ENCODE results near the gene SERINC3.

The SERINC3 gene

DNA sequence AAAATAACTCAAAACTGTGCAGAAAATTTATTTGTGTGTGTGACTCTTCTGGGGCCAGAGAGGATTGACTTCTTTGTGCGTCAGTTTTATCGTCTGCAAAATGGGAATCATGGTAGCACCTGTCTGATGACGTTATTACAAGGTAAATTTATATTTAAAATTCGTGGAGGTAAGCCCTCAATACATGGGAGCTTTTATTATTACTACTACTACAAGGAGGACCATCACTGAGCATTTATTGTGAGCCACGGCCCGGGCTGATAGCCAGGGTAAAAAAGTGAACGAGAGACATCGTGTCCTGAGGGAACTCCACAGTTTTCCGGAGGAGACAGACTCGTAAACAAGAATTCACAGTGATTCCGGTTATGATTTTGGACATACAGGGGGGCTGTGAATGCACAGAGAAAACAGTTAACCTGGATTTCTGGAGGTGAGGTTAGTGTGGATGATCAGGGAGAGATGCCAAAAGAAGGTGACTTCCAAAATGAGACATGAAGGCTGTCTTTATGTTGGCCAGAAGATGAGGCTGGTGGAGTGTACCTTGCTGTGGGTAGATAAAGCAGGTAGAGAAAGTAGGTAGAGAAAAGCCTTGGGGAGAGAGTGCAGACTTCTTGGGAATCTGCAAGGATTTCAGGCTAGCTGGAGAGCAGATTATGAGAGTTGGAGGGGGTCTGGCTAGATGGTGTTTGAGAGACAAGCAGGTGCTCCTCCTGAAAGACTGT lies 10.6 kb upstream of the SERINC3 start:
- DNase-seq, result no peak

DNA sequence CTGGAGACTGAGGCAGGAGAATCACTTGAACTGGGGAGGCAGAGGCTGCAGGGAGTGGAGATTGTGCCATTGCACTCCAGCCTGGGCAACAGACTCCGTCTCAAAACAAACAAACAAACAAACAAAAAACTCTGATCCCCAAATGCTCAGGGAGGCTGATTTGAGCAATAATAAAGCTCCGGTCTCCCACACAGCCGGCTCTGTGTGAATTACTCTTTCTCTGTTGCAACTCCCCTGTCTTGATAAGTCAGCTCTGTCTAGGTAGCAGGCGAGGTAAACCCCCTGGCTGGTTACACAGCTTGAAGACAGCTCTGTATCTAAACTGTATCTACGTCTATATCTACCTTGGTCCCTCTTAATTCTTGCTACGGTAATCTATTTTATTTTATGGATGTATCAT lies 6.4 kb upstream of the SERINC3 start:
- DNase-seq, result no peak

DNA sequence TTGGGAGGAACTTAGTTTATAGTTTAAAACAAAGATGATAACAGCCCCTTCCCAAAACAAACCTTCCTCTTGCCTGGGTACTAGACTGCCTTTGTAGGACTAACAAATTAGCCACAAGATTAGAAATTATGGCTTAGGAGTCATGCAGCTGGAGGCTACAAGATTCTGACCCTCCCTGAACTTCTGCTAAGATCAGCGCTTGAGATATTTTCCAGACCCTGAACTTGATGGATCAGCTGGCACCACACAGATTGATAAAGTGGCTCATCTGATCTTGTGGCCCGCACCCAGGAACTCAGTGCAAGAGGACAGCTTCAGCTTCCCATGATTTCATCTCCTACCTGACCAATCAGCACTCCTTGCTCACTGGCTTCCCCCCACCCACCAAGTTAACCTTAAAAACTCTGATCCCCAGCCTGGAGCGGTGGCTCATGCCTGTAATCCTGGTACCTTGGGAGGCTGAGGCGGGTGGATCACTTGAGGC lies 5.9 kb upstream of the SERINC3 start:
- DNase-seq, result no peak

DNA sequence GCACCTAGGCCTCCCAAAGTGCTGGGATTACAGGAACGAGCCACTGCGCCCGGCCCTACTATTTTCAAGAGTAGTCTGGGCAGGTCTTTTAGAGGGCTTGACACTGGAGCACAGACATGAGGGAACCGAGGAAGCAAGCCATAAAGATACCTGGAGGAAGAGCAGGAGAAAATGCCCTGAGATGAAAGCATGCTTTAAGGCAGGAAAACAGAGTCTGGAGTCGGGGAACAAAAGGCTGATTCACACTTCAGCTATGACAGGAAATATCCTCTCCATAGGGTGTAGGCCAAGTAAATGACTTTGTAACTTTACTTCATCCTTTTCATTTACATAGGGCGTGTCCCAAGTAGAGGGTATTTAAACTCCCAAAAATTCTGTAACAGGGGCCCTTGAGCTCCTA lies 4.3 kb upstream of the SERINC3 start:
- DNase-seq, result no peak

DNA sequence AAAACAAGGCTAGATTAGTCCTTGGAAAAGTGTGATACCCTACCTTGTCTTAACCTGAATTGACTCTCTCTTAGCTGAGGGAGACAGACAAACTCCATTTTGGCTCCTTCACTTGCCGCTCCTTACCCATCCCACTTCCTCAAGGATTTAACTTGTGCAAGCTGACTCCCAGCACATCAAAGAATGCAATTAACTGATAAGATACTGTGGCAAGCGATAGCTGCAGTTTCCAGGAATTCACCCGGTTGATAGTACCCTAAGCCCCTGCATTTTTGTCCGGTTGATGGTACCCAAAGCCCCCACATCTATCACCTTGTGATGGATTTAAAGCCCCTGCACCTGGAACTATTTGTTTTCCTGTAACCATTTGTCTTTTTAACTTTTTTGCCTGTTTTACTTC lies 1.9 kb upstream of the SERINC3 start:
- DNase-seq, result no peak

DNA sequence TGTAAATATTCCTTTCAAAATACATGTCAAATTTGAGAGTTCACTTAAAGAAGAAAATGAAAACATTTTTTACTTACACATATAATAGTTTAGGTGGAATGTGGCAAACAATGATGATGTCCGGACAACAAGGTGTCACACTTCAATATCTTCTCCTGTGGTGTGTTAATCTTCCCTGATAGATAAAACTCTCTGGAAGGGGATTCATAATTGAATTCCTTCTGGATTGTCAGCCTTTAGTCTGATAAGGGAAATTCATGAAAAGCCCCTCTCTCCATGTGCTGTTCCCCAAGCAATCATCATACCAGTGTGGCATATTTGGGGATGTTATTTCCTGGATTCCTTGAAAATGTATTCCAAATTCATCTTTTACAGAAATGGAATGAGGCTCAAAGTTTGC lies 971 bp upstream of the SERINC3 start:
- DNase-seq, result no peak

DNA sequence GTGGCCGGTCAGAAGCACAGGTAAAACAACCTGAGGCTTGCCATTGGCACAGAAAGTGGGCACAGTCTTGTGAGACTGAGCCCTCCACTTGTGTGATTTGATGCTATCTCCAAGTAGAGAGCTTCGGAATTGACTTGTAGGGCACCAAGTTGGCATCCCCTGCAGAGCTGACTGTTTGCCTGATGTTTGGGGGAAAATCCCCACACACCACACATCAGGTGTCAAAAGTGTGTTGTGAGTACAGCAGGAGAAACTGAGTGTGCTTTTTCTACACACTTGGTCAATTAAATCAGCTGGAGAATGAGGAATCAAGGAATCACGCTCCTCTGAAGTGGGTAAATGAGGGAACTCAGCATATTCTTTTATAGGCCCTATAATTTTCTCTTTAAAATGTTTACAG lies 989 bp downstream of the SERINC3 start:
- DNase-seq, result no peak

DNA sequence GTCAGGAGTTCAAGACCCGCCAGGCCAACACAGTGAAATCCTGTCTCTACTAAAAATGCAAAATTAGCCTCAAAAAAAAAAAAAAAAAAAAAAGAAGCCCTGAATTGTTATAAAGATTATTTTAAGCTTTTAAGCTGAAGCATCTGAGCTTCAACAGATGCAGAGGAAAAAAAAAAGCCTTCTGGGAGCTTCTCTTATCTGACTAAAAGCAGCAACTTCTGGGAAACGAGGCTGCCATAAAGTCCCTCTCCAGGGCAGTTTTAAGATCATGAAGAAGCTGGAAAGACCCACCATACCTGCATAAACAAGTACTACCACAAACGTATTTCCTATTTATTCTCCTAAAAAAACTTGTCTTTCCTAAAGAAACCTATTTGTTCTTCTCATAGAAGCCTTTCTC lies 3.6 kb downstream of the SERINC3 start:
- DNase-seq, result no peak

DNA sequence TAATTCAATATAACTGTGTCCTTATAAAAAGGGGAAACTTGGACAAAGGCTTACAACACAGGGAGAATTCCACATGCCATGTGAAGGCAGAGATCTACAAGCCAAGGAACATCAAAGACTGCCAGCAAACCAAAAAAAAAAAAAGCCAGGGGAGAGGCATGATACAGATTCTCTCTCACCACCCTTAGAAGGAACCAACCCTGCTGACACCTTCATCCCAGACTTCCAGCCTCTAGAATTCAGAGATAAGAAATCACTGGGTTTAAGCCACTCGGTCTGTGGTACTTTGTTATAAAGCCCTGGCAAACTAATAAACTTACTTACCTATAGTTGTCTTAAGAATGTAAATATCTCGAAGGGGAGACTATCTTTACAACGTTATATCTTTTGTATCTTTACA lies 4.4 kb downstream of the SERINC3 start:
- DNase-seq, result no peak

DNA sequence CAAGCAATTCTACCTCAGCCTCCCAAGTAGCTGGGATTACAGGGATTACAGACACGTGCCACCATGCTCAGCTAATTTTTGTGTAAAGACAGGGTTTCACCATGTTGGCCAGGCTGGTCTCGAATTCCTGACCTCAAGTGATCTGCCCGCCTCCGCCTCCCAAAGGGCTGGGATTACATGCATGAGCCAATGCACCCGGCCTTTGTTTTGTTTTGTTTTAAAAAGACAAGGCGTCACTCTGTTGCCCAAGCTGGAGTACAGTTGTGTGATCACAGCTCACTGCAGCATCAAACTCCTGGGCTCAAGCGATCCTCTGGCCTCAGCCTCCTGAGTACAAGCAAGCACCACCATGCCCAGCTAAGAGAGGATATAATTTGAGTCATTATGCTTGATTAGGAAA lies 5.4 kb downstream of the SERINC3 start:
- DNase-seq, result no peak

DNA sequence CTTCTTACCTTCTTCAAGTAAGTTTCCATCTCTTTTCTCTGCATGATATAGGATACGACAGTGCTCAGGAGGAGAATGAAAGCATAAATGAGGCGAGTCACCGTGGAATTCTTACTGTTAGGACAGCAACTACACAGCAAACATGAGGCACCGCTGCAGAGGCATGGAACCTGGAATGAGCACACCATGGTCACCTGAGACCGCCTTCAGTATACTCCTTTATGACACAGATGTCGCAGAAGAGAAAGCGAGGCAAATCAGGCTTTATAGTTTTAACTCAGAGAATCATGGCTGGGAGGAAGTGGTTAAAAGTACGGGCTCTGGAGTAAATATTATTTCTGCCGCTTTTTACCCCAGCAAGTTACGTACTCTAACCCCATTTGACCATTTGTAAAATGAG lies 8.0 kb downstream of the SERINC3 start:
- DNase-seq, result no peak

DNA sequence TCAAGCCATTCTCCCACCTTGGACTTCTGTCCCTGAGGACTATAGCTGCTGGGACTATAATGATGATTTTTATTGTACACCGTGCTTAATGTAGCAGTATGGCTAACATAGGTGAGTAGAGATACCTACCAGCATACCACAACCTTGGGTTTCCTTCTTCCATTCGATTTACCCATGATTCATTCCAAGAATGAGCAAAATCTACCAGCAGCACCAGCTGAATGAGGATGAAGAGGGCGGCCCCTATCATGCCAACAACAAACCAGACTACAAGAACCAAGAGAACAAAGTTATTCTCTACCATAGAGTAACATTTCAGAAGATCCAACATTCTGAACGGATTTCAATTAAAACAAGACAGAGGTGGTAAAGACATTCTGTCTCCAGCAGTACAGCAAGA lies 12.1 kb downstream of the SERINC3 start:
- DNase-seq, result no peak

DNA sequence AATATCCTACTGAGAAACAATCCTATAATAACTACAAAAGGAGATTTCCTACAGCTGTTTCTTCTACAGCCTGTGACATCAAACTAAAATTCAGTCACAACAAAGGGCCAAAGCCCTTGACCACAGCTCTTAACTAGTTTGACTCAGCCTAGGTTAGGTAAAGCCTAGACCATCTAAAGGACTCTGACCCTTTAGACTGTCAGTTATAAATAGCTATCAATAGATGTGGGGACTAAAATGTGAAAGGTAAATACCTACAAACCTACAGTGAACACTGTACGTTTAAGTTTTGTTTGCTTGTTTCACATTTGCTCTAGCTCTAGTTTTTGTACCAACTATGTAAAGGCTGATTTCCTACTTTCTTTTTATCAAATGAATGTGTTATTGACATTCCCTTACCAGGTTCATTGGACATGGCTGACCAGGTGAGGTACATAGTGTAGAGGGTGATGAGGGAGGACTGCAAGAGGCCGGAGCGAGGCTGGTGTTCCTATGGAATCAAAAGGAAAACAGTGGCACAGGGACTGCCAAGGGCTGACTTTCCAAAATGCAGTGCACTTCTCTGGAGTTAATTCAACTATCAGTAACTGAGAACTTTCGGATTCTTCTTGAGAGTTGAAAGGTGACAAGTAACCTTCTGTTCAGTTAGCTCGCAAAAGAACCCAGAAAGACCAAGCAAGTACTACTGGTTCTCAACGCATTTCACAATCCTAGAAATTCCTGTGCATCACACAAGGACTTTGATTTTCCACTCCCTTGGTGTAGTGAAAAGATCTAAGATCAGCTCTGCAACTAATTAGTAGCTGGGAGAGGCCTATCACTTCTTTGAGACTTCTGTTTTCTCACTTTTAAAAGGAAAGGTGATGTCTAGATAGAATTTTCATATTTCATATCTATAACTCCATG lies 17.2 kb downstream of the SERINC3 start:
- DNase-seq, result no peak

DNA sequence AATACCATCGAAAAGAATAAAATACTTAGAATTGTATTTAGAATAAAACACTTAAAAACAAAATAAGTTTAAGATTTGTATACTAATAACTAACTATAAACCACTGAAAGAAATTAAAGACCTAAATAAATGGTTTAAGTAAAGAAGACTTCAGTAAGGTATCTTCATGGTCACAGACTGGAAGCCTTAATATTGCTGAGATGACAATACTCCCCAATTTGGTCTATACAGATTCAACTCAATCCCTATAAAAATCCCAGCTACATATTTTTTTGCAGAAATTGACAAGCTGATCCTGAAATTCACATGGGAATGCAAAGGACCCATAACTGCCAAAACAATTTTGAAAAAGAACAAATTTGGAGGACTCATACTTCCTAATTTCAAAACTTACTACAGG lies 18.9 kb downstream of the SERINC3 start:
- DNase-seq, result no peak

DNA sequence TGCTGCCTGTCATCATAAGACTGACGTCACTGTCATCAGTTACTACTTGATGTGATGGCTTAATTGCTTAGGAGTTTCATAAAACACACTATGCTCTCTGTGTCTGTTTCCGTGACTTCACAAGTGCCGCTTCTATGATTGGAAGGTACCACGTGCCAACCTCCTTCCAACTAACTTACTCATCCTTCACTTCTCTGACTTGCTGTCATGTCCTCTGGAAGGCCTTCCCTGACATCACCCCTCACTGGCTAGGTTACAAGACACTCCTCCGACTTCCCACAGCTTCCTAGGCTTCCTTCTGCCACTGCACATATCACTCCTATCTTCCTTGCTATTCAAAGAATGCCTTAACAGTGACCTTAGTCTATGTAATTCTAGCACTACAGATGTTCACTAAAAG lies 20.4 kb downstream of the SERINC3 start:
- no peak for DNase-seq

DNA sequence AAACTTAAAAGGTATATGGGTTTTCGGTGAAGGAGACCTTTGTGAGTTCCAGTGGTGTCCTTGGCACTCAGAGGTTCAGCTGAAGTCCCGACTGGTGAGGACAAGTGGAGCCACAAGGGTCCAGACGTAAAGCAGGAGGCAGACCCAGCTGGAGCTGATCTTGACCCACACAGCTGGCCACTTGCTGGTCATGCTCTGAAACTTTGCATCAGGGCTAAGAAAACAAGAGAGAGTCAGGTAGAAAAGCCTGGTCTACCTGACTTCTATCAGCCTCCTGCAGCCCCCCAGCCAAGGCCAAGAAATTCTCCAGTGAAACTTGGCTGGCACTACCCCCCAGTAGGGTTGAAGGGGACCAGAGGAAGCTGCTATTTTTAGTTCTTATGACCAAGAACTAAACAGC lies 21.6 kb downstream of the SERINC3 start:
- DNase-seq, result no peak

DNA sequence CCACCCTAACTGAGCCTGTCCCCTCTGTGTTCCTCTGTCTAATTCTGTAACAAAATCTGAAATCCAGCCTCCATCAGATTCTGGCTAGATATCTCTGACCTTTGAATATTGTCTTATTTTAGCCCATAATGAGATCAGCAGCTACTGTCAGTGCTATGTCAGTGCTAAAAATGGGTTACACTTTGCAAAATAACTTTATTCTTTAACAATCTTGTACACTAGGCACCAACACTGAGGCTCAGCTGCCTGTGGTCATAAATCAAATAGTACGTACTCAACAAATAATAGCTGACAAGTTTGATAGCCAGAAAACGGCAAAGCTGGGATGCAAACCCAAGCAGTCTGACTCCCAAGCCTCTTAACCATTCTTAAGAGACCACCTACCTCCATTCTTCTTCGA lies 24.1 kb downstream of the SERINC3 start:
- DNase-seq, result no peak

DNA sequence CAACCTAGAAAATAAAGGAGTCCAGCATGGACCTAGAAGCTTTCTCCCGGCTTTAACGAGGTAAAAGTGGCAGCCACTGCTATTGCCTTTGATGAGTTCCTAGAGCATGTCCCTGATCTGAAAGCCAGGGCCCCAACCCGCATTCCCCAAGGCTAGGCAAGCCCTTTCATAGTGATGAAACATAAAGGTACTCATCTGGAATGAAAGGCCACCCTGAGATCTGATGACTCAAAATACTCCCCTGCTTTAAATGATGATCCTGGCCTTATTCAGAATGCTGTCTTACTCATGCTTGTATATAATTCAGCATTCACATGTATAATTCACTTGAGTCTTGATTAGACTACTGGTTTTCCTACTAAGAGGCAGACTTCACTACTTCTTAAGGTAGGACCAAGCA lies 24.9 kb downstream of the SERINC3 start:
- no peak for DNase-seq

DNA sequence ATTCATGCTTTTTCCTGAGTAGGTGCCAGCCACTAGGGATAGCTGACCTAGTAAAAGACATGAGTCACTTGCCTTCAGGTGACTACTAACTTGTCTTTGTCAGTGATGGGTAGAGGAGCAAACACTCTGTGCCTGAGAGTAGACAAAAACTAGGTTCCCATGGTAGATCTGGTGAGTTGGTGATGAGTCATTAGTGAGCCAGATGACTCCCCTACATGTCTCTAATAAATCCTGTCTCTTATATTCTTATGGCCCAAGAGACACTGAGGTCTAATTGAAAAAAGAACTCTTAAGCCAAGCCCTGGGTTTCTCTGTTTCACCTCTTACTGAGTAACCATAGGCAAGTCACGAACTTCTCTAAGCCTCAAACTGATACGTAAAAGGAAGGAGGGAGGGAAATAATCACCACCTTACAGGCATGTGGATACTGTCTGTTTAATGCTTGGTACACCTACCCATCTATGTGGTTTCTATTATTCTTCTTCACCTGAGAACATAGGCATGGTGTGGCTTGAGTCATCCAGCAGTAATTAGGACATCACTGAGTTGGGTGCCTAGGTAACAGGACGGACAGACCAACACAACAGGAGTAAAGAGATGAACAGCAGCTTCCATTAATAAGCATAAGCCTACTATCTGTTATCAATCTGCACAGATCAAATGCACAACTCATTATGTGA lies 25.9 kb downstream of the SERINC3 start:
- no peak for DNase-seq

DNA sequence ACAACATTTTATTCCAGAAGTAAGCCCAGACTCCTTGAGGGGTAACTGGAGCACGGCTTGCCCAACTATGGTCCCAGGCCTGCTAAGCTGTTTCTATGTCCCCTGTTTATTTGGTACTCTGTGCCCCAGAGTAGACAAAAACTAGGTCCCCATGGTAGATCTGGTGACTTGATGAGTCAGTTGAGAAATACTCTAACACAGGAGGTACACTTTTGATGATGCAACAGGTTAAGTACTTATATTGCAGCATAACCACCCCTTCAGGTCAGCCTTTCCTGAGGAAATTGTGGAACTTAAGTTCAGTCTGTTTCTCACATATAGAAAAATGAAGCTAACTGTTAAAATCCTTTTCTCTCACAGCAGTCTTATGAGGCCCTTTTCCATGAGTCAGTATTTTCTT lies 26.6 kb downstream of the SERINC3 start:
- no peak for DNase-seq

DNA sequence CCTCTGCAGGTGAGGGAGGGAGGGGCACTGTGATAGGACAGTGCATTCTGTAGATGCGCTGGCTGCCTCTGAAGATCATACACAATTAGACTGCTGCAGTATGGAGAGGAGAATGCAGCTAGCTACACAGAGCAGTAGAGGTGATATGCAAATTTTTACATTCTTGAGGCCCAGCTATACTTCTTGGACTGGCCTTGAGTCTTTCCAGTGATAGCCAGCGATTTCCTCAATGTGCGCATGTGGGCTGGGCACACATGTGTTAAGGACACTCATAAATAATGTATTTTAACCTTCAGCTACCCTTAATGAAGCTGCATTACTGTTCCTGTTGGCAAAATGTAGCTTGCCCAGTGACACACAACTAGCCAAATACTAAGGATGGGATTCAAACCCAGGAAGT lies 27.2 kb downstream of the SERINC3 start:
- DNase-seq, result no peak

DNA sequence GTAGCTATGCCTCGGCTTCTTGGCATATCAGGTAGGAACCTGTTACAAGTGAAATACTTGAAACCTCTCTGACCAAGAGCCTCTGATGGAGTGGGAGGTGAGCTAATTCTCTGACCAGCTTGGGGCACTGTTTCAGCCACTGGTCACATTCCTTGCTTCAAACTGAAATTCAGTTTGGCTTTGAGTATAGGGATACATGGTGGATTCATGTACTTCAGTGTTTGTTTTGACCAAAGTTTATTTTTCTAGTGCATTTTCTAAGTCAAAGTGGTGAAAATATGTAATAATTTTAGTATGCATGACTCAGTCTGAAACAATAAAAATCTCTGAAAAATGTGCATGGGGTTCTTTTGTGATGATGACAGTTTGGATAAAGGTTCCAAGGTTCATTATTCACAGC lies 27.6 kb downstream of the SERINC3 start:
- DNase-seq, result no peak

DNA sequence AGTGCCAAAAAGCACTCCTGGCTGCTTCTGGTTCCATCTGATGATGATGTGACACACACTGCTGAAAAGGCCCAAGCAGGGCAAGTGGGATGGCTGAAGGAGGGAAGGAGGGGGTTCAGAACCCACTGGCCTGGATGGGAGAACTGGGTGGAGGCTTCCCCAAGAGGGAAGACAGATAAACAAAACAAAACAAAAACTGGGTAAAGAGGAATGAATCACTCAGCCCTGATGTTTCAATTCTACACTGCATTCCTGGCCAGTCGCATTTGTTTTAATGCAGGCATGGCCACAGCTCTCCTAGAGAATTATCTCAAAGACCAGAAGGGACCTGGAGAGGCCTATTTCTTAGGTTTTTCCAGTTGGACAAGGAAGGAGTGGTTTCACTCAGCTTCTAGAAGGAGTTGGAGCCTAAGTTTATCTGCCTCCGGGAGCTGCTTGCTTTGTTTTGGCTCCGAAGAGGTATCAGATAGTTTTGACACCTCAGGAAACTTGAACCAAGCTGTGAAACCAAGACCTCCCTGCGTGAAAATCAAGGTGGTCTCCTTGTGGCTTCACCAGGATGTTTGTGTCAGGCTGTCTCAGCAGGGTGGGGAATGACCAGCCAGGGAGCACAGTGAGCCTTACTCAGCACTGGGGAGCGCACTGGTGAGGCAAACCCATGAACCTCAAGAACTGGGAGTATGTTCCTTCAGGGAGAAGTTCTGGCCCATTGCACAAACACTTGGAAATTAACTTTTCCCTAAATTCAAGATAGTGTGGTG lies 30.1 kb downstream of the SERINC3 start:
- DNase-seq, result no peak

Data from NCI-H1048 (cell line).